Stimulated activated CD4-positive, alpha-beta T cell treated with anti-CD3 and anti-CD28 coated beads, Interleukin-1b, Interleukin-23, amount 100 ng/mL, for 1 hour (primary cell): ENCODE measurements around the gene ASB15.
"Not testable (repeated sequence)": the region's sequence is repeated elsewhere in the genome, so short reads cannot be mapped to it uniquely, and the experiment has no call there.

ENCODE experiments used
- DNase-seq, 2 donors: peaks; one replicate each; pipeline ENCODE4 v3.0.0-alpha.2; 2020; ENCODE audit warnings: low read depth in 2 of 2

Gene ASB15

GRCh38 chr7:123601530-123601929, at the start of gene ASB15:
ASB15 (plus strand) TSS chr7:123601821; CDS start chr7:123614503, 12,682 bp downstream.
- no peak for DNase-seq

GRCh38 chr7:123552134-123552533, 49.5 kb upstream of the ASB15 start:
- not testable (repeated sequence) for DNase-seq

- DNase-seq, result no peak
These were observed 49.0 kb upstream of the ASB15 start for GRCh38 chr7:123552641-123553040.

GRCh38 chr7:123553159-123553558, 48.5 kb upstream of the ASB15 start:
- DNase-seq, result no peak

GRCh38 chr7:123555484-123555883, 46.1 kb upstream of the ASB15 start:
- DNase-seq, result no peak

- no peak for DNase-seq
These were observed 44.6 kb upstream of the ASB15 start for GRCh38 chr7:123557016-123557397.

- peak; percentile 87 to 93 for DNase-seq
These were observed 44.0 kb upstream of the ASB15 start, which contains the start of gene NDUFA5 for GRCh38 chr7:123557398-123558288. NDUFA5 (minus strand) TSS chr7:123557818; CDS start chr7:123557795, 23 bp downstream.

- DNase-seq, result no peak
These were observed 43.2 kb upstream of the ASB15 start for GRCh38 chr7:123558289-123558874.

GRCh38 chr7:123562121-123562520, 39.5 kb upstream of the ASB15 start:
- DNase-seq, result no peak

- no peak for DNase-seq
These were observed 32.1 kb upstream of the ASB15 start for GRCh38 chr7:123569352-123570010.

GRCh38 chr7:123570390-123571182, 31.0 kb upstream of the ASB15 start:
- no peak for DNase-seq

GRCh38 chr7:123571187-123571586, 30.4 kb upstream of the ASB15 start:
- no peak for DNase-seq

- DNase-seq, result no peak
These were observed 29.9 kb upstream of the ASB15 start for GRCh38 chr7:123571684-123572083.

GRCh38 chr7:123573341-123573740, 28.3 kb upstream of the ASB15 start:
- no peak for DNase-seq

- DNase-seq, result no peak
These were observed 27.6 kb upstream of the ASB15 start for GRCh38 chr7:123573896-123574467.

GRCh38 chr7:123579416-123579815, 22.2 kb upstream of the ASB15 start:
- no peak for DNase-seq

GRCh38 chr7:123580406-123581161, 21.0 kb upstream of the ASB15 start:
- DNase-seq, result no peak

GRCh38 chr7:123581162-123581459, 20.5 kb upstream of the ASB15 start:
- no peak for DNase-seq

- DNase-seq, result no peak
These were observed 17.8 kb upstream of the ASB15 start for GRCh38 chr7:123583821-123584220.

- no peak for DNase-seq
These were observed 13.2 kb upstream of the ASB15 start for GRCh38 chr7:123588376-123588775.

- DNase-seq, result no peak
These were observed 6.8 kb upstream of the ASB15 start for GRCh38 chr7:123594813-123595241.
